Kidney epithelial cell (primary cell): ENCODE results near the gene CXXC1. TPM values are rescaled to one million over a fixed set of nuclear protein-coding genes. Genes with fewer than 3 reads are reported as not detected.

Source experiments
- DNase-seq: peaks from one replicate; pipeline ENCODE4 v3.0.0-alpha.2; 2010; ENCODE audit warnings: low read depth
- H3K27me3 ChIP-seq: 2 replicates; pipeline ENCODE4 v1.6.0; 2011; ENCODE audit warnings: low read length; ENCODE audit not compliant: control insufficient read depth, insufficient read depth
- H3K36me3 ChIP-seq: 2 replicates; pipeline ENCODE4 v1.5.1; 2011; ENCODE audit warnings: low read length; ENCODE audit not compliant: control insufficient read depth, insufficient read depth
- H3K4me3 ChIP-seq: 2 replicates; pipeline ENCODE4 v1.5.1; 2011; ENCODE audit warnings: low read depth, mild to moderate bottlenecking, control low read depth, low read length
- total RNA-seq: library from RNA; depleted of rRNA; stranded (reverse); fragments of >200 nt; gene quantifications from 2 replicates; pipeline ENCODE4 v1.2.3, GENCODE V29; 2015
- TF ChIP-seq, protein P1 (sequence below): IDR thresholded peaks from 2 replicates; pipeline ENCODE4 v1.5.1; 2011; ENCODE audit warnings: mild to moderate bottlenecking, moderate library complexity, low read length, control low read depth, inconsistent platforms; ENCODE audit not compliant: insufficient read depth, poor library complexity, severe bottlenecking

The CXXC1 gene
- total RNA-seq, 1 donor from 2014 or later, result 41.3 TPM

DNA sequence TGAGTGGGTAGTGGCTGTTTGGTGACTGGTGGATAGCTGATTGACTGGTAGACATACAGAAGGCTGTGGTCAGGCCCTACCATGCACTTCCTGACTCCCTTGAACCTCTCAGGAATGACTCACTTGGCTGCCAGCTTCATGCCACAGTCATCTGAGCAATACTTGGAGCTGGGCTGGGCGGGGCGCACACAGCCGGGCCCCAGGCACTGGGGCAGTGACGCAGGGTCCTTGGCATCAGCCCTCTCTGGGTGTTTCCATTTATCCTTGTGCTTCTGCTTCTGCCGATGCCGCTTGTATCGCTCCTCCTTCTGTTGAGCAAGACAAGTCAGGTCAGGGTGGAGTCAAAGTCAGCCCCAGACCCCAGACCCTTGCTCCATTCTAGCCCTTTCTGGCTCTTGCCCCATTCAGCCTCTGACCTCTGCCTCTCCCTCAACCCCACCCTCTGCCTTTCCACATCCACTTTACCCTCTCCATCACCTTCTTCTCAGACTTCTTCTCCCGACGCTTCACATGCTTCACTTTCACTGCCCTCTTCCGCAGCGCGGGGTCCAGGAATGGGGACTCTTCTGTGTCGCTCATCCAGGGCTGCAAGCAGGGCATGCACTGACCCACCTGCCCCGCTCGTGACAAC is 3.1 kb downstream of the CXXC1 start:
- DNase-seq, result no peak
- Histone ChIP-seq H3K27me3 (no peaks in the 10 kb centered on the region), H3K4me3 (no peak overlapping the region), H3K36me3 (no peaks in the 10 kb centered on the region)
- TF ChIP-seq, protein P1, sequence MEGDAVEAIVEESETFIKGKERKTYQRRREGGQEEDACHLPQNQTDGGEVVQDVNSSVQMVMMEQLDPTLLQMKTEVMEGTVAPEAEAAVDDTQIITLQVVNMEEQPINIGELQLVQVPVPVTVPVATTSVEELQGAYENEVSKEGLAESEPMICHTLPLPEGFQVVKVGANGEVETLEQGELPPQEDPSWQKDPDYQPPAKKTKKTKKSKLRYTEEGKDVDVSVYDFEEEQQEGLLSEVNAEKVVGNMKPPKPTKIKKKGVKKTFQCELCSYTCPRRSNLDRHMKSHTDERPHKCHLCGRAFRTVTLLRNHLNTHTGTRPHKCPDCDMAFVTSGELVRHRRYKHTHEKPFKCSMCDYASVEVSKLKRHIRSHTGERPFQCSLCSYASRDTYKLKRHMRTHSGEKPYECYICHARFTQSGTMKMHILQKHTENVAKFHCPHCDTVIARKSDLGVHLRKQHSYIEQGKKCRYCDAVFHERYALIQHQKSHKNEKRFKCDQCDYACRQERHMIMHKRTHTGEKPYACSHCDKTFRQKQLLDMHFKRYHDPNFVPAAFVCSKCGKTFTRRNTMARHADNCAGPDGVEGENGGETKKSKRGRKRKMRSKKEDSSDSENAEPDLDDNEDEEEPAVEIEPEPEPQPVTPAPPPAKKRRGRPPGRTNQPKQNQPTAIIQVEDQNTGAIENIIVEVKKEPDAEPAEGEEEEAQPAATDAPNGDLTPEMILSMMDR, result no peak

DNA sequence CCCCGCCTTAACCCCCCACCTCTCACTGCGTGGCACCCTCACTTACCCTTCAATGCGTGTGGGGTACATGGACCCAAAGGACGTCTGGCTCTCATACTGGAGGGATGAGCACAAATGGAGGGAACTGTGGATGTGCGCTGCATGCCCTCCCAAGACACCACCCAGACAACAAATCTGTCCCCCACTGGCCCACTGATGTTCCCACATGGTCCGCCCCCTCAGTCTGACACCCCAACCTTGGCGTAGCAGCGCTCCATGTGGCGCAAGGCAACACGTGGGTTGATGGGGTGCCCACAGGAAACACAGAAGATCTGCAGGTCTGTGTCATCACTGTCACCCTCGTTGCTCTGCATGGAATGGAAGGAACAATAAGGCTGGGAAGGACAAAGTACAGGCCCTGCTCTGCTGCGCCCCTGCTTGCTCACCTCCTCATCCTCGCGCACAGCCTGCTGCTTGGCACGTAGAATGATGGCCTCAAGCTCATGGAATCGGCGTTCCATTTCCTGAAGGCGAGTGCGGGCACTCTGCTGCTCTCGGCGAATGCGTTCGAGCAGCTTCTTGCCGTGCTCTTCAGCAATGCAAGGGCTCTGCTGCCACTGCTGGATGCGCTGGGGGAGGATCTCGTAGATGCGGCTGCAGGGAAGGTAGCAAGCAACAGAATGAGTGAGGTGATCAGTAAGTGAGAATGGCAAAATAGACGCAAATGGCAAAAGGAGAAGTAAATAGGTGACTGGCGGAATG is 3.9 kb downstream of the CXXC1 start:
- H3K27me3 ChIP-seq, result no peaks in the 10 kb centered on the region
- no peaks in the 10 kb centered on the region for H3K36me3 ChIP-seq
- no peak for DNase-seq
- TF ChIP-seq, protein P1, result no peak
- no peak overlapping the region for H3K4me3 ChIP-seq

DNA sequence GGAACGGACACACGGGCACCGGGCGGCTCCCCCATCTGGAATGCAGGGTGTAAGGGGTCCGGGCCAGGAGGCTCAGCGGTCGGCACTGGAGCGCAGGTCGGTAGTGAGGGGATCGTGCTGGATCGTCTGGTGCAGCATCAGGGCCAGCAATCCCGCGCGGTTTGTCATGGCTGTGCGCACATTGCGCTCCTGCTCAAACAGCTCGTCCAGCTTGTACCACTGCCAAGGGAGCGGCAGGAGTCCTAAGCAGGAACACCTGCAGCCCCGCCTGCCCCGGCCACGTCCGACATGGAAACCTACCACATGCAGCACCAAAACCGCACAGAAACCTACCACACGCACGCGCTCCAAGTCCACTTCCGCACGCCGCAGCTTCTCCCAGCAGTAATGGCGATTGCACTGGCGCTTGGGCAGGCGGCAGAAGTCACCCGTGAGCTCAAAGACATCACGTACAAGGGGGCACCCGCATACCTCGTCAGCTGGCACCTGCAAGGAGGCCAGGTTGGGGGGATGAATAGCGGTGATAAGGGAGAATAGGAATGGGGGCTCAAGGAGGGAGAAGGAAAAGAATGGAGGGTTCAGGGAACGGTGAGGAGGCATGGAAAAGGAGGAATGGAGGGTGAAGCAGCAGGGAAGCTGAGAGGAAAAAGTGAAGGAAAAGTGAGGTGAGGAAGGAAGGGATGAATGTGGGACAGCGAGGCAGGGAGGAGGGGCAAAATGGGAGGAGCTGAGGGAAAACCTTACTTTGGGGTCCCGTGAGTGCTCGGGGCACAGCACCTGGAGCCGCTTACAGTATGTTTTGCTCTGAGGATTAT is 4.8 kb downstream of the CXXC1 start:
- H3K27me3 ChIP-seq, result no peaks in the 10 kb centered on the region
- DNase-seq, result no peak
- H3K4me3 ChIP-seq, result no peak overlapping the region
- TF ChIP-seq, protein P1, result no peak
- no peaks in the 10 kb centered on the region for H3K36me3 ChIP-seq

DNA sequence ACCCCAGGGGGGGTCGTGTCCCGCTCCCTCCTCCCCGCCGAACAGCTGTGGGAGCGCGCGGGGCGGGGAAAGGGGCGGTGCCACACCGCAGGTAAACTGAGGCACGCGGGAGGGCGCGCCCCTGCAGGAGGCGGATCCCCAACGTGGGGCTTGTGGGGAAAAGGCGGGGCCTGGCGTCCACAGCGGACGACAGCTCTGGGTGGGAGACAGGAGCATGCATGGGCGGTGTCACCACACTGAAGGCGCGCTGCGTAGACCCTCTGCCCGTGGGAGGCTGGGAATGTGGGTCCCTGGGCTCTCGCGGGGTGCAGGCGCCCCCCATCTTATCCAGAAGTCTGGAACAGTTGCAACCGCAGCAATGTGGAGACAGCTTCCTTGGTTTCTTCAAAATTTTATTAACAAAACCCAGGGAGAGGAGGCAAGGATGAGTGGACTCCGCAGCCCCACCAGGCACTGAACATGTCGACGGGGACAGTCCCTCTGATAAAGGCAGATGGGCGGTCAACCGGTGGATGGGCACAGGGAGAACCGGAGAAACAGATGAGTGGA is 5.4 kb downstream of the CXXC1 start:
- Histone ChIP-seq H3K4me3 (peak overlapping the region; percentile 98), H3K36me3 (no peaks in the 10 kb centered on the region), H3K27me3 (no peaks in the 10 kb centered on the region)
- DNase-seq, result no peak
- TF ChIP-seq, protein P1, result no peak

DNA sequence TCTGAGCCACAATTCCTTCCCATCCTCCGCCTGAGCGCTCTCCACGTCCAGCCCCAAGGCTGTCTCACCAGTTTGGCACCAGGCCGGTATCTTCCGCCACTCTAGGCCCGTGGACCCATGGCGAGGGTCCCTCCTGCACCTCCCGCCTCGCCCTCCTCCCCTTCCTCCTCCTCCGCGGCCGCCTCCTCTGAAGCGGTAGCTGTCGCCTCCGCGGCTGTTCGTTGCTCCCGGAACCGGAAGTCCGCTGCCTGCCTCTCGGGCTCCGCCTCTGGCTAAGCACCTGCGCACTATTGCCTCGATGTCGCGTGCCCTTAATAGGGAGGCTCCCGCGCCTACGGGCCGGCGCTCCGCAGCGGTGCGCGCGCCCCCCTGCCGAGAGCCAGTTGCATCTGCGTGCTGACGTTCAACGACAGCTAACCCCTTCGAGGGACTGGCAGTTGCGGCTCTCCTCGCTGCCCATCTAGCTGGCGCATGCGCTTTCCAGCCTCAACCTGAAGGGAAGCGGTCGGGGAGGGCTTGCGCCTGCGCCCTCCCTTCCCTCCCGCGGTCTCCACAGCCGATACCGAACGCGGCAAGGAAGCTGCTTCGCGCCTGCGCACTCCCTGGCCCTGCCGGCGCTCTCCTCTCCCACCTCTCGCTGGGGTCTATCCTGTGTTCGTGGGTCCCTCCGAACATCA is 6.1 kb downstream of the CXXC1 start, which contains the start of gene MBD1:
Gene MBD1, minus strand, starts transcription at position 229 of the 677 bp plus-strand sequence. CDS start 1,531 bp downstream, outside the sequence.
- Histone ChIP-seq H3K27me3 (no peaks in the 10 kb centered on the region), H3K4me3 (peak within 1 kb of the TSS; percentile 98), H3K36me3 (no peaks in the 10 kb centered on the region)
- TF ChIP-seq, protein P1, result peak; percentile 31
- DNase-seq, result peak; percentile 92
